ENCODE results near the gene GALNT1.

The GALNT1 gene

DNA sequence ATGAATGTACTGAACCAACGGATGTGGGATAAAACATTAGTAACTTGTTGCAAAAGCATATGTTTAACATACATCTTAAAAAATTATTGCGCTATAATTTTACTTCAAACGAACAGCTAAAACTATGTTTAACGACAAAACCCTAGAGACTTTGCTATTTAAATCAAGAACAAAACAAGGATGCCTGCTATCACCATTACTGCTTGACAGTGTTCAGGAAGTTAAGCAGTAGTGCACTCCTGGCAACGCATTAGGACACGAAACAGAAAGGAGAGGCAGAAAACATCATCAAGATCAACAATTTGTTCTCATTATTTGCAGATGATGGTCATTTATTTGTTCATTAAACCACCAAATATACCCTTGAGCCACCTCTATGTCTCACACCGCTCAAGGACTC, 151.9 kb downstream of the GALNT1 start:
- TF ChIP-seq, protein P1, sequence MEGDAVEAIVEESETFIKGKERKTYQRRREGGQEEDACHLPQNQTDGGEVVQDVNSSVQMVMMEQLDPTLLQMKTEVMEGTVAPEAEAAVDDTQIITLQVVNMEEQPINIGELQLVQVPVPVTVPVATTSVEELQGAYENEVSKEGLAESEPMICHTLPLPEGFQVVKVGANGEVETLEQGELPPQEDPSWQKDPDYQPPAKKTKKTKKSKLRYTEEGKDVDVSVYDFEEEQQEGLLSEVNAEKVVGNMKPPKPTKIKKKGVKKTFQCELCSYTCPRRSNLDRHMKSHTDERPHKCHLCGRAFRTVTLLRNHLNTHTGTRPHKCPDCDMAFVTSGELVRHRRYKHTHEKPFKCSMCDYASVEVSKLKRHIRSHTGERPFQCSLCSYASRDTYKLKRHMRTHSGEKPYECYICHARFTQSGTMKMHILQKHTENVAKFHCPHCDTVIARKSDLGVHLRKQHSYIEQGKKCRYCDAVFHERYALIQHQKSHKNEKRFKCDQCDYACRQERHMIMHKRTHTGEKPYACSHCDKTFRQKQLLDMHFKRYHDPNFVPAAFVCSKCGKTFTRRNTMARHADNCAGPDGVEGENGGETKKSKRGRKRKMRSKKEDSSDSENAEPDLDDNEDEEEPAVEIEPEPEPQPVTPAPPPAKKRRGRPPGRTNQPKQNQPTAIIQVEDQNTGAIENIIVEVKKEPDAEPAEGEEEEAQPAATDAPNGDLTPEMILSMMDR (conservative IDR thresholded peaks at IDR 0.05; ENCODE audit: low read depth, low read length) = no peak
- Histone ChIP-seq H2AFZ (ENCODE audit: low read depth) (no peak overlapping the region), H3K4me2 (no peak overlapping the region), H4K20me1 (ENCODE audit: insufficient read depth) (no peaks in the 10 kb centered on the region), H3K36me3 (ENCODE audit: insufficient read depth) (no peaks in the 10 kb centered on the region), H3K79me2 (ENCODE audit: insufficient read depth, low read depth) (no peaks in the 10 kb centered on the region), H3K27ac (no peak overlapping the region), H3K4me1 (ENCODE audit: low read depth, poor library complexity, severe bottlenecking) (peaks cover 5% of the 10 kb centered on the region), H3K27me3 (ENCODE audit: insufficient read depth, low read depth) (no peaks in the 10 kb centered on the region), H3K9ac (no peak overlapping the region), H3K4me3 (IDR thresholded peaks at IDR 0.05; ENCODE audit: insufficient read depth, low read depth, low read length) (no peak overlapping the region)

DNA sequence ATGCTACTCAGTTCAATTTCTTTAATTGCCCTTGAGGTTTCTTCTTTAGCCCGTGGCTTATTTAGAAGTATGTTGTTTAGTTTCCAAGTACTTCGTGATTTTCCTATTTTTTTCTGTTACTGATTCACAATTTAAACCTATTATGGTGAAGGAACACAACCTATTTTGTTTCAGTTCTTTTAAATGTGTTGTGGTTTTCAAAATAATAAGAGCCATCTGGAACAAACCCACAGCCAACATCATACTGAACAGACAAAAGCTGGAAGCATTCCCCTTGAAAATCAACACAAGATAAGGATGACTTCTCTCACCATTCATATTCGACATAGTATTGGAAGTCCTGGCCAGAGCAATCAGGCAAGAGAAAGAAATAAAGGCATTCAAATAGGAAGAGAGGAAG, 155.2 kb downstream of the GALNT1 start:
- no peak overlapping the region for H3K27ac ChIP-seq
- H3K9ac ChIP-seq = no peak overlapping the region
- no peaks in the 10 kb centered on the region for H3K4me1 ChIP-seq (ENCODE audit: low read depth, poor library complexity, severe bottlenecking)
- H2AFZ ChIP-seq (ENCODE audit: low read depth) = no peak overlapping the region
- H3K79me2 ChIP-seq (ENCODE audit: insufficient read depth, low read depth) = no peaks in the 10 kb centered on the region
- TF ChIP-seq, protein P1 (conservative IDR thresholded peaks at IDR 0.05; ENCODE audit: low read depth, low read length) = no peak
- no peaks in the 10 kb centered on the region for H3K27me3 ChIP-seq (ENCODE audit: insufficient read depth, low read depth)
- H4K20me1 ChIP-seq (ENCODE audit: insufficient read depth) = no peaks in the 10 kb centered on the region
- H3K36me3 ChIP-seq (ENCODE audit: insufficient read depth) = no peaks in the 10 kb centered on the region
- H3K4me3 ChIP-seq (IDR thresholded peaks at IDR 0.05; ENCODE audit: insufficient read depth, low read depth, low read length) = no peak overlapping the region
- H3K4me2 ChIP-seq = no peak overlapping the region

DNA sequence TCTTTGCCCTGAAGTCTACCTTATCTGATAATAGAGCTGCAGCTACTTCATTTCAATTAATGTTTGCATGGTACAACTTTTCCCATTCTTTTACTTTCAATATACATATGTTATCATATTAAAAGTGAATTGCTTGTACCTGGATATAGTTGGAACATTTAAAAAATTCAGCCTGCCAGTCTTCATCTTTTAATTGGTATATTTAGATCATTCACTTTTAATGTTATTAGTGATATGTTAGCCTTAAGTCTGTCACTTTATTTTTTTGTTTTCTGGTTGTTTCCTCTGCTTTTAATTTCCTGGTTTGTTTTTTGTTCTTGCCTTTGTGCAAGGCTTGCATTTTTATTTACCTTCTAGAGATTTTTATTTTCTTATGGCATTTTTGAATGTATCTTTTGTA, 158.2 kb downstream of the GALNT1 start:
- Histone ChIP-seq H3K79me2 (ENCODE audit: insufficient read depth, low read depth) (no peaks in the 10 kb centered on the region), H3K4me1 (ENCODE audit: low read depth, poor library complexity, severe bottlenecking) (no peaks in the 10 kb centered on the region), H3K4me2 (no peak overlapping the region), H3K27ac (no peak overlapping the region), H2AFZ (ENCODE audit: low read depth) (no peak overlapping the region), H3K36me3 (ENCODE audit: insufficient read depth) (no peaks in the 10 kb centered on the region), H3K9ac (no peak overlapping the region), H4K20me1 (ENCODE audit: insufficient read depth) (no peaks in the 10 kb centered on the region), H3K4me3 (IDR thresholded peaks at IDR 0.05; ENCODE audit: insufficient read depth, low read depth, low read length) (no peak overlapping the region), H3K27me3 (ENCODE audit: insufficient read depth, low read depth) (no peaks in the 10 kb centered on the region)
- TF ChIP-seq, protein P1 (conservative IDR thresholded peaks at IDR 0.05; ENCODE audit: low read depth, low read length) = no peak

DNA sequence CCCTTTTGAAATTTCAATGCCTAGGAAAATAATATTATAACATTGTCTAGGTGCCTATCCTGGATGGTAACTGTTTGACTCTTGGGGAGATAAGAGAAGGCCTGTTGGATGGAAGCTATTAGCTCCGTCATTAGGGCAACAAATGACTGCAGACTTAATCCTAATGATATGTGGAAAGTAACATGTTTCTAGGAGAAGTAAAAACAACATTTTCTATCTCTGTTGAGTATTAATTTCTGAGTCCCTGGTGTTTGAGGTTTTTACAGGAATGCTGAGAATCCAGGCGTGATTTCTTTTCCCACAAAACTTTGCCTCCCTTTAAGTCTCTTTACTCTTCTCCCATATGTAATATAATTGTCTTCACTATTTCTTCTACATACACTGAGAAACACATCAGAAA, 159.1 kb downstream of the GALNT1 start:
- Histone ChIP-seq H3K4me2 (no peak overlapping the region), H3K27me3 (ENCODE audit: insufficient read depth, low read depth) (no peaks in the 10 kb centered on the region), H3K4me1 (ENCODE audit: low read depth, poor library complexity, severe bottlenecking) (no peaks in the 10 kb centered on the region), H3K4me3 (IDR thresholded peaks at IDR 0.05; ENCODE audit: insufficient read depth, low read depth, low read length) (no peak overlapping the region), H3K79me2 (ENCODE audit: insufficient read depth, low read depth) (no peaks in the 10 kb centered on the region), H3K27ac (no peak overlapping the region), H3K36me3 (ENCODE audit: insufficient read depth) (no peaks in the 10 kb centered on the region), H3K9ac (no peak overlapping the region), H4K20me1 (ENCODE audit: insufficient read depth) (no peaks in the 10 kb centered on the region), H2AFZ (ENCODE audit: low read depth) (no peak overlapping the region)
- TF ChIP-seq, protein P1 (conservative IDR thresholded peaks at IDR 0.05; ENCODE audit: low read depth, low read length) = no peak

Data from KMS-11 (cell line).